HG03045 (cell line): ENCODE results near the gene ADAMTS6.

ENCODE experiments used
- ATAC-seq: cut with Tn5 transposase; IDR thresholded peaks from one replicate; pipeline ENCODE4 v1.9.1; 2021; ENCODE audit warnings: mild to moderate bottlenecking, moderate library complexity; ENCODE audit not compliant: unreplicated experiment

Gene ADAMTS6

GRCh38 chr5:65475336-65475735 is 6.4 kb downstream of the ADAMTS6 start:
- ATAC-seq = no peak

- ATAC-seq = no peak
Measured at GRCh38 chr5:65474130-65474711, 7.5 kb downstream of the ADAMTS6 start.

- ATAC-seq = no peak
Measured at GRCh38 chr5:65468633-65469032, 13.1 kb downstream of the ADAMTS6 start.

- no peak for ATAC-seq
Measured at GRCh38 chr5:65462139-65462705, 19.5 kb downstream of the ADAMTS6 start.

- ATAC-seq = no peak
Measured at GRCh38 chr5:65461490-65461889, 20.2 kb downstream of the ADAMTS6 start.

- ATAC-seq = no peak
Measured at GRCh38 chr5:65459995-65460394, 21.7 kb downstream of the ADAMTS6 start.

- ATAC-seq = no peak
Measured at GRCh38 chr5:65455064-65455463, 26.7 kb downstream of the ADAMTS6 start.

- ATAC-seq = no peak
Measured at GRCh38 chr5:65451436-65451835, 30.3 kb downstream of the ADAMTS6 start.

GRCh38 chr5:65446682-65447081 is 35.0 kb downstream of the ADAMTS6 start:
- no peak for ATAC-seq

GRCh38 chr5:65441800-65442199 is 39.9 kb downstream of the ADAMTS6 start:
- no peak for ATAC-seq

- no peak for ATAC-seq
Measured at GRCh38 chr5:65440456-65440855, 41.3 kb downstream of the ADAMTS6 start.

GRCh38 chr5:65434122-65434521 is 47.6 kb downstream of the ADAMTS6 start:
- ATAC-seq = no peak

- ATAC-seq = no peak
Measured at GRCh38 chr5:65426656-65427055, 55.1 kb downstream of the ADAMTS6 start.

GRCh38 chr5:65423623-65424022 is 58.1 kb downstream of the ADAMTS6 start:
- no peak for ATAC-seq

- no peak for ATAC-seq
Measured at GRCh38 chr5:65418661-65419060, 63.1 kb downstream of the ADAMTS6 start.

GRCh38 chr5:65413822-65414221 is 67.9 kb downstream of the ADAMTS6 start:
- ATAC-seq = no peak

- ATAC-seq = no peak
Measured at GRCh38 chr5:65412842-65413241, 68.9 kb downstream of the ADAMTS6 start.

GRCh38 chr5:65411356-65411755 is 70.4 kb downstream of the ADAMTS6 start:
- no peak for ATAC-seq

GRCh38 chr5:65395526-65396155 is 86.1 kb downstream of the ADAMTS6 start:
- no peak for ATAC-seq

GRCh38 chr5:65394087-65394486 is 87.6 kb downstream of the ADAMTS6 start:
- ATAC-seq = no peak

GRCh38 chr5:65391591-65391990 is 90.1 kb downstream of the ADAMTS6 start:
- no peak for ATAC-seq

GRCh38 chr5:65390208-65390607 is 91.5 kb downstream of the ADAMTS6 start:
- ATAC-seq = no peak

GRCh38 chr5:65383859-65384258 is 97.9 kb downstream of the ADAMTS6 start:
- no peak for ATAC-seq
